ENCODE data around the gene ZYX. TPM values are rescaled to one million over a fixed set of nuclear protein-coding genes. Genes with fewer than 3 reads are reported as not detected.

ZYX gene
- total RNA-seq, 4 donors from 2014 or later = 48.2 to 138 (median 62.8) TPM

DNA sequence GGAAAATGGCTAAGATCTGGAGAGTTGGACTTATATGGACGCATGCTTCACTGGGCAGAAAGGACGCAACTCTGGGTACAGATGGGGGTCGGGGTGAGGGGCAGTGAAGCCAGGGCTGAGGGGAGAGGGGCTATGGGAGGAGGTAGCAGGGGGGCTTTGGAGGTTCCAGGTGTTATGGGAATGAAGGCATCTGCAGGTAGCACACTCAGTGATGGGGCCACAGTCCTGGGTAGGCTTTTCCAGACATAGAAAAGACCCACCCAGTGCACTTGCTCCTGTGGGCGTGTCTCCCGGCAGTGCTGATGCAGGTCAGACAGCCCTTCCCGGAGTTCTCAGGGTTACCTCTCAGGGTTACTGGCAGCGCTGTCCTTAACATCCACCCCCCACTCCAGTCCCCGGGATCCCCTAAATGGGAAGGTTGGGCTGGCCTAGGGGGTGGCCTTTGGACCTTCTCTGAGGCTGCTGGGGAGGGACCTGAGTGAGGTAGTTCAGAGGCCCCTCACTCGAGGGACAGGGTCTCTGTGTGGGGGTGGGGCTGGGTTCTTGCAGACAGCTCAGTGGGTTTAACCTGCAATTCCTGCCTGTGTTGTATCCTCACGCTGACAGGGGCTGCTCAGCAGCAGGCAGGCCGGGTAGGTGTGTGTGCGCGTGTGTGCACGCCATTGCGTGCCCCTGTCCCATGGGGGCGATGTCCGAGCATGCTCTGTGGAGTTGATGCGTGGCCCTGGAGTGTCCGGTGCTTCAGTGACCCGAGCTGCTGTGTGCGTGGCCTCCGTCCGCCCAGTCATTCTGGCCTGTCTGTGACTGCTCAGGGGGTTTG lies 6.2 kb downstream of the ZYX start:
- ATAC-seq (ENCODE audit: low FRiP score) (no peak), DNase-seq (ENCODE audit: low spot score) (peak; percentile 13)
- TF ChIP-seq CTCF (IDR thresholded peaks at IDR 0.05) = no peak

GRCh38 chr7:143388051-143388450 lies 6.9 kb downstream of the ZYX start:
- DNase-seq (ENCODE audit: low spot score) (no peak), ATAC-seq (ENCODE audit: low FRiP score) (no peak)
- no peak for TF ChIP-seq CTCF (IDR thresholded peaks at IDR 0.05)

DNA sequence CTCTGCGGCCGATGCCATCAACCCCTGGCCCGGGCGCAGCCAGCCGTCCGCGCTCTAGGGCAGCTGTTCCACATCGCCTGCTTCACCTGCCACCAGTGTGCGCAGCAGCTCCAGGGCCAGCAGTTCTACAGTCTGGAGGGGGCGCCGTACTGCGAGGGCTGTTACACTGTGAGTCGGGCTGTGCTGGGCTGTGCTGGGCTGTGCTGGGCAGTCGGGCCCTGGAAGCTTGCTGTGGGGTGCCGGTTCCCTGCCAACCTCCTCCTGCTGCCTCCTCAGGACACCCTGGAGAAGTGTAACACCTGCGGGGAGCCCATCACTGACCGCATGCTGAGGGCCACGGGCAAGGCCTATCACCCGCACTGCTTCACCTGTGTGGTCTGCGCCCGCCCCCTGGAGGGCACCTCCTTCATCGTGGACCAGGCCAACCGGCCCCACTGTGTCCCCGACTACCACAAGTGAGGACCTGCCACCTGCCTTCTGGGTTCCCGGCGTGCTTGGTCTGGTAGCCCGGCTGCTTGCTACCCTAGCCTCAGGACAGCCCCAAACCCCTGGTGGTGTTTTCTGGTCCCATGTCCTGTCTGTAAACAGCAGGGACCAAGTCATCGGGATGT lies 7.5 kb downstream of the ZYX start:
- ATAC-seq (ENCODE audit: low FRiP score) = no peak
- no peak for DNase-seq (ENCODE audit: low spot score)
- no peak for TF ChIP-seq CTCF (IDR thresholded peaks at IDR 0.05)

- TF ChIP-seq CTCF (IDR thresholded peaks at IDR 0.05) = no peak
- ATAC-seq (ENCODE audit: low FRiP score) = no peak
- peak; percentile 21 for DNase-seq (ENCODE audit: low spot score)
Observed at GRCh38 chr7:143389316-143390103, 8.4 kb downstream of the ZYX start.

DNA sequence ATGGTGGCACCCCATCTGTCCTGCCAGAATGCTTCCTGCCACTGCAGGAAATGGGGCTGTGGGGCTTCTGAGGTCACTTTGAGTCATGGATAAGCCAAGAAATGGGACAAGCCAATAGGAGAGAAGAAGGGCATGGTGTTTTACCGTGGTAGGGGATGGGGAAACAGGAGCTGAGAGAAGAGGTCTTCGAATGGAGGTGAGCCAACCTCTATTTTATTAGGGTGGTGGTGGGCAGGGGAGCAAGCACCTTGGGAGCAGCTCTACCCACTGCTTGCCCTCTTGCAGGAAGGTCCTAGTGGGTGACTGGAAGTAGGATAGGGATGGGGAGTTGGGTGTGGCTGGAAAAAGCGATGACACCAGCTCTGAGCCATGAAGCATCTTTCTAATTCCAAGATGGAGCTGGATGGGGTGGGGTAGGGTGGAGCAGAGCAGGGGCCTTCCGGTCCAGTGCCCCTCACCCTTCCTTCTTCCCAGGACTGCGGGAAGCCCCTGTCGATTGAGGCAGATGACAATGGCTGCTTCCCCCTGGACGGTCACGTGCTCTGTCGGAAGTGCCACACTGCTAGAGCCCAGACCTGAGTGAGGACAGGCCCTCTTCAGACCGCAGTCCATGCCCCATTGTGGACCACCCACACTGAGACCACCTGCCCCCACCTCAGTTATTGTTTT lies 9.1 kb downstream of the ZYX start:
- DNase-seq (ENCODE audit: low spot score) (no peak), ATAC-seq (ENCODE audit: low FRiP score) (no peak)
- TF ChIP-seq CTCF (IDR thresholded peaks at IDR 0.05) = no peak

GRCh38 chr7:143390773-143391317 lies 9.7 kb downstream of the ZYX start:
- ATAC-seq (ENCODE audit: low FRiP score) (no peak), DNase-seq (ENCODE audit: low spot score) (no peak)
- TF ChIP-seq CTCF (IDR thresholded peaks at IDR 0.05) = no peak

Measured in omental fat pad (tissue), 4 donors.